DOHH2 (cell line): Measurements from ENCODE around the gene PPP1R13B.

Source experiments
- CTCF ChIP-seq: fragments of 200-600 bp; sonication (generic); IDR thresholded peaks from one replicate; pipeline ENCODE4 v1.5.1; 2014; ENCODE audit warnings: antibody characterized with exemption, mild to moderate bottlenecking, low read depth, low read length; ENCODE audit not compliant: poor library complexity, severe bottlenecking
- EZH2phosphoT487 ChIP-seq: fragments of 200-600 bp; sonication (generic); IDR thresholded peaks from 2 replicates; pipeline ENCODE4 v1.6.1; 2017; ENCODE audit warnings: borderline replicate concordance, mild to moderate bottlenecking, antibody characterized with exemption, low read length, moderate library complexity, mixed read lengths

DNA sequence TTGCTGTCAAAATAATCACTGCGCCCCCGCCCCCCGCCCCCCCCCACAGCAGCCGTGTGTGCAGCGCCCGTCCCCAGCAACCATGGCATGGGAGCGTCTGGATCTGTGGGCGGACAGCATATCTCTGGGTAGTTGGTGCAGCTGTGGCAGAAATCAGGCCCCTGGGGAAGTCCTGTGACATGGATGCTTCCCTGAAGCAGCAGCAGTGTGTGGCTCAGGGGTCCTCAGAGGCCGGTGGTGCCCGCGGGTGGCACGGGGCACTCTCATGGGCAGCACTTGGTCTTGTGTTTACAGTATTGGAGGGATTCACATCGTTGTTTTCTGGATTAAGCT, 151.3 kb downstream of the PPP1R13B start:
- TF ChIP-seq CTCF, result no peak
- no peak for TF ChIP-seq EZH2phosphoT487
